COLO668 (cell line): ENCODE results near the gene SYNJ2.
A peak's percentile ranks its signal among the peaks of the same experiment; 100 is the strongest.

Source experiments
- DNase-seq: peaks from one replicate; lab custom pipeline; 2025; ENCODE audit not compliant: unreplicated experiment; lab: John Stamatoyannopoulos, UW

The SYNJ2 gene

GRCh38 chr6:158110986-158111385 is 129.3 kb downstream of the SYNJ2 start:
- DNase-seq = no peak

- no peak for DNase-seq
These were observed 130.3 kb downstream of the SYNJ2 start for GRCh38 chr6:158111987-158112386.

GRCh38 chr6:158113802-158114201 is 132.1 kb downstream of the SYNJ2 start:
- no peak for DNase-seq

GRCh38 chr6:158115102-158115501 is 133.4 kb downstream of the SYNJ2 start:
- DNase-seq = no peak

GRCh38 chr6:158115508-158115907 is 133.8 kb downstream of the SYNJ2 start:
- DNase-seq = no peak

- no peak for DNase-seq
These were observed 137.2 kb downstream of the SYNJ2 start for GRCh38 chr6:158118886-158119285.

GRCh38 chr6:158121335-158121734 is 139.7 kb downstream of the SYNJ2 start:
- DNase-seq = no peak

GRCh38 chr6:158122048-158122447 is 140.4 kb downstream of the SYNJ2 start:
- DNase-seq = no peak

GRCh38 chr6:158124288-158124687 is 142.6 kb downstream of the SYNJ2 start:
- DNase-seq = no peak

GRCh38 chr6:158125271-158125670 is 143.6 kb downstream of the SYNJ2 start:
- no peak for DNase-seq

- no peak for DNase-seq
These were observed 150.3 kb downstream of the SYNJ2 start for GRCh38 chr6:158131926-158132325.

GRCh38 chr6:158142789-158143188 is 161.1 kb downstream of the SYNJ2 start:
- DNase-seq = peak; percentile 5

GRCh38 chr6:158143700-158144099 is 162.0 kb downstream of the SYNJ2 start:
- no peak for DNase-seq
